ENCODE data around the gene ITGA1.

Gene ITGA1

DNA sequence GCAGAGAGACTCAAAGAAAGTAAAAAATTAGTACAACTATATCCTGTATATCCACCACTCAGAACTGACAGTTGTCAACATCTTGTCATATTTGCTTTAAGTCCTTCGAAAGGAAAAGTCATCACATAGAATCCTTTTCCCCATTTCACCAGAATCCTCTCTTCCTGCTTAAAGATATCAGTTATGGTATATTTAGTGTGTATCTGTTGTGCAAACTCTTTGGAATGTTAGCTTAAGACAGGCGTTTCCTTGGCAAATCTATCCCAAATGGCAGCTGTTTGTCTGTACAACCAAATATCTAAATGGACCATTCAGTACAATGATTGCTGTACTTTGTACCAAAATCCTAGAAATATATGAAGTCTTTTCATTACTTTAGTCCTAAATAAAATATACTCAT is 98.5 kb downstream of the ITGA1 start:
- Histone ChIP-seq H3K4me3 (ENCODE audit: low read length, poor library complexity, severe bottlenecking) (no peak overlapping the region), H3K79me2 (ENCODE audit: insufficient read depth, low read length) (no peaks in the 10 kb centered on the region), H3K27me3 (ENCODE audit: insufficient read depth, low read length, poor library complexity, severe bottlenecking) (no peaks in the 10 kb centered on the region), H3K9me2 (replicated peaks; ENCODE audit: low read depth, low read length) (no peaks in the 10 kb centered on the region), H3K4me1 (ENCODE audit: insufficient read depth, low read length, poor library complexity, severe bottlenecking) (peaks cover 9% of the 10 kb centered on the region), H3K4me2 (ENCODE audit: low read depth, low read length, poor library complexity, severe bottlenecking) (no peak overlapping the region), H4K20me1 (ENCODE audit: insufficient read depth, low read length, poor library complexity, severe bottlenecking) (no peaks in the 10 kb centered on the region), H3K9me3 (ENCODE audit: insufficient read depth, low read depth, low read length) (no peaks in the 10 kb centered on the region), H2AFZ (ENCODE audit: low read length) (no peak overlapping the region), H3F3A (ENCODE audit: low read depth) (no peaks in the 10 kb centered on the region), H3K9ac (ENCODE audit: low read depth, low read length, poor library complexity, severe bottlenecking) (no peak overlapping the region), H3K36me3 (ENCODE audit: insufficient read depth, low read length) (no peaks in the 10 kb centered on the region)
- no peak for TF ChIP-seq CTCF (conservative IDR thresholded peaks at IDR 0.05; ENCODE audit: low read length)
- no peak for TF ChIP-seq EZH2phosphoT487 (IDR thresholded peaks at IDR 0.05; ENCODE audit: borderline replicate concordance)

- Histone ChIP-seq H2AFZ (ENCODE audit: low read length) (no peak overlapping the region), H4K20me1 (ENCODE audit: insufficient read depth, low read length, poor library complexity, severe bottlenecking) (no peaks in the 10 kb centered on the region), H3F3A (ENCODE audit: low read depth) (no peaks in the 10 kb centered on the region), H3K4me1 (ENCODE audit: insufficient read depth, low read length, poor library complexity, severe bottlenecking) (peaks cover 9% of the 10 kb centered on the region), H3K4me2 (ENCODE audit: low read depth, low read length, poor library complexity, severe bottlenecking) (no peak overlapping the region), H3K4me3 (ENCODE audit: low read length, poor library complexity, severe bottlenecking) (no peak overlapping the region), H3K79me2 (ENCODE audit: insufficient read depth, low read length) (no peaks in the 10 kb centered on the region), H3K9me2 (replicated peaks; ENCODE audit: low read depth, low read length) (no peaks in the 10 kb centered on the region), H3K9me3 (ENCODE audit: insufficient read depth, low read depth, low read length) (no peaks in the 10 kb centered on the region), H3K36me3 (ENCODE audit: insufficient read depth, low read length) (no peaks in the 10 kb centered on the region), H3K27me3 (ENCODE audit: insufficient read depth, low read length, poor library complexity, severe bottlenecking) (no peaks in the 10 kb centered on the region), H3K9ac (ENCODE audit: low read depth, low read length, poor library complexity, severe bottlenecking) (no peak overlapping the region)
- TF ChIP-seq EZH2phosphoT487 (IDR thresholded peaks at IDR 0.05; ENCODE audit: borderline replicate concordance) (no peak), CTCF (conservative IDR thresholded peaks at IDR 0.05; ENCODE audit: low read length) (no peak)
Observed at GRCh38 chr5:52887066-52887465, 99.3 kb downstream of the ITGA1 start.

- TF ChIP-seq EZH2phosphoT487 (IDR thresholded peaks at IDR 0.05; ENCODE audit: borderline replicate concordance) = no peak
- no peak for TF ChIP-seq CTCF (conservative IDR thresholded peaks at IDR 0.05; ENCODE audit: low read length)
- no peak overlapping the region for H3K4me2 ChIP-seq (ENCODE audit: low read depth, low read length, poor library complexity, severe bottlenecking)
- H3K9me3 ChIP-seq (ENCODE audit: insufficient read depth, low read depth, low read length) = no peaks in the 10 kb centered on the region
- H3K4me3 ChIP-seq (ENCODE audit: low read length, poor library complexity, severe bottlenecking) = no peak overlapping the region
- no peaks in the 10 kb centered on the region for H3K9me2 ChIP-seq (replicated peaks; ENCODE audit: low read depth, low read length)
- H2AFZ ChIP-seq (ENCODE audit: low read length) = no peak overlapping the region
- H3K4me1 ChIP-seq (ENCODE audit: insufficient read depth, low read length, poor library complexity, severe bottlenecking) = no peaks in the 10 kb centered on the region
- no peak overlapping the region for H3K9ac ChIP-seq (ENCODE audit: low read depth, low read length, poor library complexity, severe bottlenecking)
- no peaks in the 10 kb centered on the region for H3K79me2 ChIP-seq (ENCODE audit: insufficient read depth, low read length)
- no peaks in the 10 kb centered on the region for H4K20me1 ChIP-seq (ENCODE audit: insufficient read depth, low read length, poor library complexity, severe bottlenecking)
- no peaks in the 10 kb centered on the region for H3F3A ChIP-seq (ENCODE audit: low read depth)
- no peaks in the 10 kb centered on the region for H3K27me3 ChIP-seq (ENCODE audit: insufficient read depth, low read length, poor library complexity, severe bottlenecking)
- H3K36me3 ChIP-seq (ENCODE audit: insufficient read depth, low read length) = no peaks in the 10 kb centered on the region
Observed at GRCh38 chr5:52888363-52888762, 100.6 kb downstream of the ITGA1 start.

Measured in Loucy (cell line).